HFFc6 (cell line): Measurements from ENCODE around the gene NEGR1. TPM values are rescaled to one million over a fixed set of nuclear protein-coding genes. Genes with fewer than 3 reads are reported as not detected.

Source experiments
- DNase-seq: peaks from one replicate; pipeline ENCODE4 v3.0.0-alpha.2; 2018
- H3K27ac Mint-ChIP-seq: 2 replicates; pipeline ENCODE4 v1.8.0; 2020; ENCODE audit warnings: mild to moderate bottlenecking, mixed read lengths
- H3K27me3 Mint-ChIP-seq: 2 replicates; pipeline ENCODE4 v1.8.0; 2021; ENCODE audit warnings: mild to moderate bottlenecking, moderate library complexity, mixed read lengths; ENCODE audit not compliant: insufficient read depth
- H3K36me3 Mint-ChIP-seq: 2 replicates; pipeline ENCODE4 v1.8.0; 2021; ENCODE audit warnings: low read depth, mixed read lengths
- H3K4me1 Mint-ChIP-seq: 2 replicates; pipeline ENCODE4 v1.8.0; 2020; ENCODE audit warnings: low read depth, mixed read lengths
- H3K4me3 Mint-ChIP-seq: 2 replicates; pipeline ENCODE4 v1.8.0; 2020; ENCODE audit warnings: mild to moderate bottlenecking, moderate library complexity, mixed read lengths
- H3K9me3 Mint-ChIP-seq: 2 replicates; pipeline ENCODE4 v1.8.0; 2020; ENCODE audit warnings: mild to moderate bottlenecking, mixed read lengths
- total RNA-seq, 6 experiments: library from RNA; stranded (reverse); fragmentation: NEBNext Ultra II Directional; extraction: Animal tissue kit (Norgen Biotek cat#: 25700); gene quantifications; 2 replicates in 1 of 6; 3 replicates in 5 of 6; pipeline ENCODE4 v1.2.3, GENCODE V29; 2021
- TF ChIP-seq, protein P1 (sequence below): fragments of 200-600 bp; sonication (generic); IDR thresholded peaks from 2 replicates; pipeline ENCODE4 v1.5.0; 2021; ENCODE audit warnings: antibody characterized with exemption, mild to moderate bottlenecking

NEGR1 gene
- total RNA-seq, 6 experiments from 2014 or later, result 52.8 to 67.6 (median 64.6) TPM

DNA sequence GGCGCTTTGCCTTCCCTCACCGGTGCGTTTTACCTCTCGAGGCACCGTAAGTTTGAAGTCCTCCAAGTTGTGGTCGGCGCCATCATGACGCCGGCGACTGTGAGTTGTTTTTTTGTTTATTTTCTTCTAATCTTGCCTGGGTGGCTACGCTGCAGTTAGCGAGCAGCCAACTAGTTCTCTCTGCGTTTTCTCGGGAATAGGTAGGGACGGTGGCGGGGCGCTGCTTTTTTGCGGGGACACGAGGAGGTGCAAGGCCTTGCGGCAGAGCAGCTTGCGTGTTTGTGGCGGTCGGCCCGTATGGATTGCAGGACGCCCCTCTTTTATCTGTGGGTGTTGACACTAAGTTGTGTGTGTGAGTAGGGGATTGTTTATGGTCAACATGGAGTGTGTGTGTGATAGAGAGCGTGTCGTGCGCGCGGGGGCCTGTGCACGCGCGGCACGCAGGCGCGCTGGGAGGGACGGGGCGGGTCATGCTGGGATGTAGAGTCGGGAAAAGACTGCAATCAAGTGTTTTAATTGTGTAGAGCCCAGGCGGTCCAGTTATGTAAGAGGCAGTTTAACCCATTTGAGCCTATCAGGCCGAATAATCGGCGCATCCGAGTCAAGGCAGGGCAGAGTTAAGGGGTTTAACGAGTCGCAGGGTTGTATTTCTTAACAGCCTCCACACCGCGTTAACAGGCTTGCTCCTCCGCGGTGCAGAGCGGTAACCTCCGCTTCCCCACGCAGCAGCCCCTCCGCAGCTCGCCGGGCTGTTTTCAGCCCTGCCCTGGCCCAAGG lies 1.2 kb upstream of the NEGR1 start:
- Mint-ChIP-seq H3K36me3 (peaks cover 5% of the 10 kb centered on the region; the same call in 1 of the 2 replicates), H3K9me3 (no peaks in the 10 kb centered on the region), H3K4me1 (peaks cover 29% of the 10 kb centered on the region), H3K4me3 (no peak overlapping the region), H3K27me3 (peaks cover 2% of the 10 kb centered on the region; the same call in 1 of the 2 replicates), H3K27ac (no peak overlapping the region)
- peak; percentile 67 for DNase-seq
- TF ChIP-seq, protein P1, sequence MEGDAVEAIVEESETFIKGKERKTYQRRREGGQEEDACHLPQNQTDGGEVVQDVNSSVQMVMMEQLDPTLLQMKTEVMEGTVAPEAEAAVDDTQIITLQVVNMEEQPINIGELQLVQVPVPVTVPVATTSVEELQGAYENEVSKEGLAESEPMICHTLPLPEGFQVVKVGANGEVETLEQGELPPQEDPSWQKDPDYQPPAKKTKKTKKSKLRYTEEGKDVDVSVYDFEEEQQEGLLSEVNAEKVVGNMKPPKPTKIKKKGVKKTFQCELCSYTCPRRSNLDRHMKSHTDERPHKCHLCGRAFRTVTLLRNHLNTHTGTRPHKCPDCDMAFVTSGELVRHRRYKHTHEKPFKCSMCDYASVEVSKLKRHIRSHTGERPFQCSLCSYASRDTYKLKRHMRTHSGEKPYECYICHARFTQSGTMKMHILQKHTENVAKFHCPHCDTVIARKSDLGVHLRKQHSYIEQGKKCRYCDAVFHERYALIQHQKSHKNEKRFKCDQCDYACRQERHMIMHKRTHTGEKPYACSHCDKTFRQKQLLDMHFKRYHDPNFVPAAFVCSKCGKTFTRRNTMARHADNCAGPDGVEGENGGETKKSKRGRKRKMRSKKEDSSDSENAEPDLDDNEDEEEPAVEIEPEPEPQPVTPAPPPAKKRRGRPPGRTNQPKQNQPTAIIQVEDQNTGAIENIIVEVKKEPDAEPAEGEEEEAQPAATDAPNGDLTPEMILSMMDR, result 0 out of 2 replicates have a peak, but pooled peaks have one; percentile 4

- H3K4me3 Mint-ChIP-seq, result no peak overlapping the region
- H3K27me3 Mint-ChIP-seq, result peaks cover 2% of the 10 kb centered on the region; the same call in 1 of the 2 replicates
- no peaks in the 10 kb centered on the region for H3K9me3 Mint-ChIP-seq
- H3K36me3 Mint-ChIP-seq, result peaks cover 5% of the 10 kb centered on the region; the same call in 1 of the 2 replicates
- TF ChIP-seq, protein P1, result no peak
- peaks cover 34% of the 10 kb centered on the region for H3K4me1 Mint-ChIP-seq
- no peak overlapping the region for H3K27ac Mint-ChIP-seq
- no peak for DNase-seq
These were observed 625 bp upstream of the NEGR1 start for GRCh38 chr1:72283022-72283306.

DNA sequence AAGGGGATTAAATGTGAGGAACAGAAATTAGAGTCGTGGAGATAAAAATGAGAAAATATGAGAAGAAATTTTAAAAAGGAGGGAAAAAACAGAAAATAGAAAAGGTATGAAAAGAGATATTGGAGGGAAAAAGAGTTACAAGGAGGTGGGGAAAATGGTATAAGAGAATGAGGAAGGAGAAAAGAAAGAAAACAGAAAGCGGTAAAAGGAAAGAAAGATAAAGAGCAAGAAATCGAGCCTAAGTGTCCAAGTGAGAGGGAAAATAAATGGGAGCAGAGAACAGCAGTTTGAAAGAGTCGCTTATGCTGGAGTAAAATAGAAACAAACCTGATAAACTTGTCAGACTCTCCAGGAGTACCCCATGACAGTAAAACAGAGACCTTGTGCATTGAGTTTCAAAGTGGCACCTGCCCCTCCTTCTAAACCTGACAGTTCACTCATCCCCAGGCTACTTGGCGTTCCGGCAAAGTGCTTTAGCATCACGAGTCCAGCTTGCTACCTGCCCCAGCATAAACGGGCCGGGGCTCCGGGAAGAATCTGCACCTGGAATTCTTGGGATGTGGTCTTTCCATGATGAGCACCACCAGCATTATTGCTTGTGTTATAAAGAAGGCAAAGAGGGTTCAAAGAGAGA lies 585 bp downstream of the NEGR1 start:
- no peak for DNase-seq
- no peak overlapping the region for H3K4me3 Mint-ChIP-seq
- no peak overlapping the region for H3K27ac Mint-ChIP-seq
- TF ChIP-seq, protein P1, result no peak
- H3K36me3 Mint-ChIP-seq, result peaks cover 4% of the 10 kb centered on the region; the same call in 1 of the 2 replicates
- H3K27me3 Mint-ChIP-seq, result peaks cover 2% of the 10 kb centered on the region; the same call in 1 of the 2 replicates
- no peaks in the 10 kb centered on the region for H3K9me3 Mint-ChIP-seq
- H3K4me1 Mint-ChIP-seq, result peaks cover 35% of the 10 kb centered on the region

DNA sequence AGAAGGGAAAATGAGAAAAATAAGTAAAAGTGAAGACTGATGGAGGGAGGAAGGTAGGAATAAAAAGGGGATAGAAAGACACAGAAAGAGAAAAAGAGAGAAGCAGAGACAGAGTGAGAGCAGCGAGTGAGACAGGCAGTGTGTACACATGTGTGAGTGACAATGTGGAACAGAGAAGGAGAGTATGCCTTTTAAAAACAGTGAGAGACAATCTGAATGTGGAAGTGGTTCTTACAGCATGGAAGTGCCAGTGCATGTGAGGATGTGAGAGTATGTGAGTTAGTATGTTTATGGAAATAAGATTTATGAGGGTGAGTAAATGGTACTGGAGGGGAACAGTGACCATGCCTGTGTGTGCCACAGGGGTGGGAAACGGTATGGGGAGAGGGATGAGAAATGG lies 1.2 kb downstream of the NEGR1 start:
- DNase-seq, result peak; percentile 3
- Mint-ChIP-seq H3K9me3 (no peaks in the 10 kb centered on the region), H3K27me3 (peaks cover 2% of the 10 kb centered on the region; the same call in 1 of the 2 replicates), H3K27ac (no peak overlapping the region), H3K4me1 (peaks cover 35% of the 10 kb centered on the region), H3K4me3 (no peak overlapping the region), H3K36me3 (no peaks in the 10 kb centered on the region)
- TF ChIP-seq, protein P1, result no peak

- peaks cover 35% of the 10 kb centered on the region for H3K4me1 Mint-ChIP-seq
- H3K9me3 Mint-ChIP-seq, result no peaks in the 10 kb centered on the region
- TF ChIP-seq, protein P1, result peak; percentile 24; the same call in 1 of the 2 replicates
- no peaks in the 10 kb centered on the region for H3K36me3 Mint-ChIP-seq
- H3K27ac Mint-ChIP-seq, result no peak overlapping the region
- DNase-seq, result no peak
- no peak overlapping the region for H3K4me3 Mint-ChIP-seq
- H3K27me3 Mint-ChIP-seq, result peaks cover 2% of the 10 kb centered on the region; the same call in 1 of the 2 replicates
These were observed 1.6 kb downstream of the NEGR1 start for GRCh38 chr1:72280711-72281110.
